Measurements from ENCODE around the gene HSPB7. TPM values are rescaled to one million over a fixed set of nuclear protein-coding genes. Genes with fewer than 3 reads are reported as not detected.

The HSPB7 gene
- total RNA-seq, 1 experiment from 2014 or later = 0.11 TPM

DNA sequence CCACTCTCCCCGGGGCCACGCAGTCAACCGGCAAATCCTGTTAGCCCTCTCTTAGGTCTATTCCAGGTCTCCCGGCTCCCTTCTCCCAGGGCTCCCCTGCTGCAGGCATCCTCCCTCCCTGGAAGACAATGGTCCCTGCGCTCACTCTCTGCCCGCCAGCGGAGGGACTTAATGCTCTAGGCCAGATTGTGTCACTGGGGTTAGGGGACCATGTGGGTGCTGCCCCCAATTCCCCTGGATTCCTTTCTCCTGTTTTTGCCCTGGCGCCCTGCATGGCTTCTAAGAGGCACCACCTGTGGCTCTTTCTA lies 47.4 kb upstream of the HSPB7 start:
- Mint-ChIP-seq H3K4me3 (no peak overlapping the region), H3K27ac (no peak overlapping the region), H3K4me1 (peaks cover 33% of the 10 kb centered on the region), H3K27me3 (ENCODE audit: low read depth) (peaks cover 2% of the 10 kb centered on the region; the same call in 1 of the 2 replicates), H3K9me3 (no peaks in the 10 kb centered on the region), H3K36me3 (no peaks in the 10 kb centered on the region)
- TF ChIP-seq, protein P1, sequence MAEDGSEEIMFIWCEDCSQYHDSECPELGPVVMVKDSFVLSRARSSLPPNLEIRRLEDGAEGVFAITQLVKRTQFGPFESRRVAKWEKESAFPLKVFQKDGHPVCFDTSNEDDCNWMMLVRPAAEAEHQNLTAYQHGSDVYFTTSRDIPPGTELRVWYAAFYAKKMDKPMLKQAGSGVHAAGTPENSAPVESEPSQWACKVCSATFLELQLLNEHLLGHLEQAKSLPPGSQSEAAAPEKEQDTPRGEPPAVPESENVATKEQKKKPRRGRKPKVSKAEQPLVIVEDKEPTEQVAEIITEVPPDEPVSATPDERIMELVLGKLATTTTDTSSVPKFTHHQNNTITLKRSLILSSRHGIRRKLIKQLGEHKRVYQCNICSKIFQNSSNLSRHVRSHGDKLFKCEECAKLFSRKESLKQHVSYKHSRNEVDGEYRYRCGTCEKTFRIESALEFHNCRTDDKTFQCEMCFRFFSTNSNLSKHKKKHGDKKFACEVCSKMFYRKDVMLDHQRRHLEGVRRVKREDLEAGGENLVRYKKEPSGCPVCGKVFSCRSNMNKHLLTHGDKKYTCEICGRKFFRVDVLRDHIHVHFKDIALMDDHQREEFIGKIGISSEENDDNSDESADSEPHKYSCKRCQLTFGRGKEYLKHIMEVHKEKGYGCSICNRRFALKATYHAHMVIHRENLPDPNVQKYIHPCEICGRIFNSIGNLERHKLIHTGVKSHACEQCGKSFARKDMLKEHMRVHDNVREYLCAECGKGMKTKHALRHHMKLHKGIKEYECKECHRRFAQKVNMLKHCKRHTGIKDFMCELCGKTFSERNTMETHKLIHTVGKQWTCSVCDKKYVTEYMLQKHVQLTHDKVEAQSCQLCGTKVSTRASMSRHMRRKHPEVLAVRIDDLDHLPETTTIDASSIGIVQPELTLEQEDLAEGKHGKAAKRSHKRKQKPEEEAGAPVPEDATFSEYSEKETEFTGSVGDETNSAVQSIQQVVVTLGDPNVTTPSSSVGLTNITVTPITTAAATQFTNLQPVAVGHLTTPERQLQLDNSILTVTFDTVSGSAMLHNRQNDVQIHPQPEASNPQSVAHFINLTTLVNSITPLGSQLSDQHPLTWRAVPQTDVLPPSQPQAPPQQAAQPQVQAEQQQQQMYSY (CRISPR knock-in tag; IDR thresholded peaks at IDR 0.05) = no peak
- TF ChIP-seq JUN (CRISPR knock-in tag; IDR thresholded peaks at IDR 0.05) = no peak
- TF ChIP-seq, protein P2, sequence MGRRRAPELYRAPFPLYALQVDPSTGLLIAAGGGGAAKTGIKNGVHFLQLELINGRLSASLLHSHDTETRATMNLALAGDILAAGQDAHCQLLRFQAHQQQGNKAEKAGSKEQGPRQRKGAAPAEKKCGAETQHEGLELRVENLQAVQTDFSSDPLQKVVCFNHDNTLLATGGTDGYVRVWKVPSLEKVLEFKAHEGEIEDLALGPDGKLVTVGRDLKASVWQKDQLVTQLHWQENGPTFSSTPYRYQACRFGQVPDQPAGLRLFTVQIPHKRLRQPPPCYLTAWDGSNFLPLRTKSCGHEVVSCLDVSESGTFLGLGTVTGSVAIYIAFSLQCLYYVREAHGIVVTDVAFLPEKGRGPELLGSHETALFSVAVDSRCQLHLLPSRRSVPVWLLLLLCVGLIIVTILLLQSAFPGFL (CRISPR knock-in tag; IDR thresholded peaks at IDR 0.05; ENCODE audit: borderline replicate concordance) = no peak
- no peak for TF ChIP-seq GRHL2 (CRISPR knock-in tag; IDR thresholded peaks at IDR 0.05; ENCODE audit: insufficient replicate concordance, severe bottlenecking)
- TF ChIP-seq, protein P3, sequence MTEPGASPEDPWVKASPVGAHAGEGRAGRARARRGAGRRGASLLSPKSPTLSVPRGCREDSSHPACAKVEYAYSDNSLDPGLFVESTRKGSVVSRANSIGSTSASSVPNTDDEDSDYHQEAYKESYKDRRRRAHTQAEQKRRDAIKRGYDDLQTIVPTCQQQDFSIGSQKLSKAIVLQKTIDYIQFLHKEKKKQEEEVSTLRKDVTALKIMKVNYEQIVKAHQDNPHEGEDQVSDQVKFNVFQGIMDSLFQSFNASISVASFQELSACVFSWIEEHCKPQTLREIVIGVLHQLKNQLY (CRISPR knock-in tag; IDR thresholded peaks at IDR 0.05) = no peak
- TF ChIP-seq, protein P4, sequence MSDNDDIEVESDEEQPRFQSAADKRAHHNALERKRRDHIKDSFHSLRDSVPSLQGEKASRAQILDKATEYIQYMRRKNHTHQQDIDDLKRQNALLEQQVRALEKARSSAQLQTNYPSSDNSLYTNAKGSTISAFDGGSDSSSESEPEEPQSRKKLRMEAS (CRISPR knock-in tag; IDR thresholded peaks at IDR 0.05) = no peak
- TF ChIP-seq SMAD3 (CRISPR knock-in tag; IDR thresholded peaks at IDR 0.05; ENCODE audit: borderline replicate concordance) = no peak
- no peak for TF ChIP-seq ESRRA (CRISPR knock-in tag; IDR thresholded peaks at IDR 0.05; ENCODE audit: borderline replicate concordance)
- TF ChIP-seq, protein P5, sequence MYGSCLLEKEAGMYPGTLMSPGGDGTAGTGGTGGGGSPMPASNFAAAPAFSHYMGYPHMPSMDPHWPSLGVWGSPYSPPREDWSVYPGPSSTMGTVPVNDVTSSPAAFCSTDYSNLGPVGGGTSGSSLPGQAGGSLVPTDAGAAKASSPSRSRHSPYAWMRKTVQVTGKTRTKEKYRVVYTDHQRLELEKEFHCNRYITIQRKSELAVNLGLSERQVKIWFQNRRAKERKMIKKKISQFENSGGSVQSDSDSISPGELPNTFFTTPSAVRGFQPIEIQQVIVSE (CRISPR knock-in tag; IDR thresholded peaks at IDR 0.05; ENCODE audit: borderline replicate concordance) = no peak
- TF ChIP-seq EMX1 (CRISPR knock-in tag; IDR thresholded peaks at IDR 0.05) = no peak
- TF ChIP-seq NFYB (CRISPR knock-in tag; conservative IDR thresholded peaks at IDR 0.05; ENCODE audit: low read depth) = no peak
- no peak for TF ChIP-seq ZNF121 (CRISPR knock-in tag; IDR thresholded peaks at IDR 0.05)
- TF ChIP-seq ZNF396 (CRISPR knock-in tag; IDR thresholded peaks at IDR 0.05; ENCODE audit: borderline replicate concordance) = no peak
- no peak for TF ChIP-seq ETV6 (CRISPR knock-in tag; IDR thresholded peaks at IDR 0.05)
- POLR2A ChIA-PET = no interaction called here
- ATAC-seq (no peak), DNase-seq (ENCODE audit: low spot score) (no peak)
- CTCF ChIA-PET = interaction anchor here (1.5 to 1.8 kb wide), 2 partner anchors 179 to 273 kb away, joined by 3 to 5 read pairs; no protein-coding TSS in a partner anchor

DNA sequence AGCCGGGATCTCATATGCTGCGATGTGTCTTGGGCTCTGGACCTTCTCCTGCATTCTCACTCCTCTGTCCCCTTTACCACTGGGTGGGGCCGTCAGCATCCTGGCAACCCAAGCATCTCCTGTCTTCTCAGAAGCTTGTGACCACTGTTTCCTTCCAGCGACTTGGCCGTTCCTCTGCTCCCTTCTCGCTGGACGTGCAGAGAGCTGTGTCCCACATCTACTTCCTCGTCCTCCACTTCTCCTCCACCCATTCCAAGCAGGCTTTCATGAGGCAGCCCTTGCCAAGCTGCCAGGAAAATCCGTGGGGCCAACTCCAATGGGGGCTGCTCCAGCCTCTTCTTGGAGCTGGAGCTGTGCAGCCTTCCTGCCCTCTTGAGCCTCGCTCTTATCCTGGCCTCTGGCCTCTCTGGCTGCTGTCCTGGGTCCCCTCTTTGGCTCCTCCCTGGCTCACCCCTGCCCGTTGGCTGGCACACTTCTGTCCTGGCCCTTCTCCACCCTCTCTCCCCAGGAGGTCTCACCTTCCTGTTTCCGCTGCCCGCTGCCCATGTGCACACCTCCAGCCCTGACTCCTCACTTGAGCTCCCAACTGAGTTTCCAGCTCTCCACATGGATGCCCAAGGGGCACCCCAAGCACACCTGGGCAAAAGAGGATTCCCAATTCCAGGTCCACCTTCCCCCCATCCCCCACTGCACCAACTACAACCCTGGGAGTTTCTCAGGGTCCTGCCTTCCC lies 46.9 kb upstream of the HSPB7 start:
- ChIA-PET CTCF (interaction anchor here (0.5 to 1.8 kb wide), 8 partner anchors 8 to 273 kb away, joined by 3 to 9 read pairs (median 4); partner anchors contain the start of gene FAM131C), POLR2A (no interaction called here)
- Mint-ChIP-seq H3K4me3 (no peak overlapping the region), H3K27ac (no peak overlapping the region), H3K27me3 (ENCODE audit: low read depth) (no peaks in the 10 kb centered on the region; the same call in 1 of the 2 replicates), H3K9me3 (no peaks in the 10 kb centered on the region), H3K36me3 (no peaks in the 10 kb centered on the region), H3K4me1 (peaks cover 33% of the 10 kb centered on the region)
- DNase-seq (ENCODE audit: low spot score) = no peak
- ATAC-seq = no peak
- TF ChIP-seq, protein P6, sequence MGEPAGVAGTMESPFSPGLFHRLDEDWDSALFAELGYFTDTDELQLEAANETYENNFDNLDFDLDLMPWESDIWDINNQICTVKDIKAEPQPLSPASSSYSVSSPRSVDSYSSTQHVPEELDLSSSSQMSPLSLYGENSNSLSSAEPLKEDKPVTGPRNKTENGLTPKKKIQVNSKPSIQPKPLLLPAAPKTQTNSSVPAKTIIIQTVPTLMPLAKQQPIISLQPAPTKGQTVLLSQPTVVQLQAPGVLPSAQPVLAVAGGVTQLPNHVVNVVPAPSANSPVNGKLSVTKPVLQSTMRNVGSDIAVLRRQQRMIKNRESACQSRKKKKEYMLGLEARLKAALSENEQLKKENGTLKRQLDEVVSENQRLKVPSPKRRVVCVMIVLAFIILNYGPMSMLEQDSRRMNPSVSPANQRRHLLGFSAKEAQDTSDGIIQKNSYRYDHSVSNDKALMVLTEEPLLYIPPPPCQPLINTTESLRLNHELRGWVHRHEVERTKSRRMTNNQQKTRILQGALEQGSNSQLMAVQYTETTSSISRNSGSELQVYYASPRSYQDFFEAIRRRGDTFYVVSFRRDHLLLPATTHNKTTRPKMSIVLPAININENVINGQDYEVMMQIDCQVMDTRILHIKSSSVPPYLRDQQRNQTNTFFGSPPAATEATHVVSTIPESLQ (CRISPR knock-in tag; IDR thresholded peaks at IDR 0.05) = no peak
- no peak for TF ChIP-seq CREM (CRISPR knock-in tag; IDR thresholded peaks at IDR 0.05)
- no peak for TF ChIP-seq MXD4 (CRISPR knock-in tag; IDR thresholded peaks at IDR 0.05; ENCODE audit: borderline replicate concordance)
- no peak for TF ChIP-seq ZNF396 (CRISPR knock-in tag; IDR thresholded peaks at IDR 0.05; ENCODE audit: borderline replicate concordance)
- TF ChIP-seq ZNF423 (CRISPR knock-in tag; IDR thresholded peaks at IDR 0.05) = no peak
- TF ChIP-seq ELF4 (CRISPR knock-in tag; IDR thresholded peaks at IDR 0.05; ENCODE audit: low read depth) = no peak
- TF ChIP-seq, protein P7, sequence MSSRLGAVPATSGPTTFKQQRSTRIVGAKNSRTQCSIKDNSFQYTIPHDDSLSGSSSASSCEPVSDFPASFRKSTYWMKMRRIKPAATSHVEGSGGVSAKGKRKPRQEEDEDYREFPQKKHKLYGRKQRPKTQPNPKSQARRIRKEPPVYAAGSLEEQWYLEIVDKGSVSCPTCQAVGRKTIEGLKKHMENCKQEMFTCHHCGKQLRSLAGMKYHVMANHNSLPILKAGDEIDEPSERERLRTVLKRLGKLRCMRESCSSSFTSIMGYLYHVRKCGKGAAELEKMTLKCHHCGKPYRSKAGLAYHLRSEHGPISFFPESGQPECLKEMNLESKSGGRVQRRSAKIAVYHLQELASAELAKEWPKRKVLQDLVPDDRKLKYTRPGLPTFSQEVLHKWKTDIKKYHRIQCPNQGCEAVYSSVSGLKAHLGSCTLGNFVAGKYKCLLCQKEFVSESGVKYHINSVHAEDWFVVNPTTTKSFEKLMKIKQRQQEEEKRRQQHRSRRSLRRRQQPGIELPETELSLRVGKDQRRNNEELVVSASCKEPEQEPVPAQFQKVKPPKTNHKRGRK (CRISPR knock-in tag; IDR thresholded peaks at IDR 0.05; ENCODE audit: borderline replicate concordance) = no peak

All from WTC11 (cell line).